Memory B cell (primary cell): ENCODE results near the gene LARGE1.

ENCODE experiments used
- ATAC-seq: fragments of 150-1000 bp; cut with Tn5 transposase; 2 replicates; pipeline ENCODE4 v1.10.0; 2021; ENCODE audit warnings: low read depth, mild to moderate bottlenecking, moderate library complexity
- DNase-seq, 2 donors: peaks; one replicate each; pipeline ENCODE4 v3.0.0; 2022; ENCODE audit warnings: low spot score in 2 of 2
- H3K27ac Mint-ChIP-seq: one replicate; pipeline ENCODE4 v1.8.0; 2022; ENCODE audit warnings: mild to moderate bottlenecking, moderate library complexity, mixed read lengths
- H3K27me3 Mint-ChIP-seq: one replicate; pipeline ENCODE4 v1.8.0; 2022; ENCODE audit warnings: mixed read lengths
- H3K36me3 Mint-ChIP-seq: one replicate; pipeline ENCODE4 v1.8.0; 2022; ENCODE audit warnings: mild to moderate bottlenecking, mixed read lengths
- H3K4me1 Mint-ChIP-seq: one replicate; pipeline ENCODE4 v1.8.0; 2022; ENCODE audit warnings: mixed read lengths
- H3K4me3 Mint-ChIP-seq: one replicate; pipeline ENCODE4 v1.8.0; 2022; ENCODE audit warnings: mild to moderate bottlenecking, moderate library complexity, mixed read lengths
- H3K9me3 Mint-ChIP-seq: one replicate; pipeline ENCODE4 v1.8.0; 2022; ENCODE audit warnings: mixed read lengths

Gene LARGE1

DNA sequence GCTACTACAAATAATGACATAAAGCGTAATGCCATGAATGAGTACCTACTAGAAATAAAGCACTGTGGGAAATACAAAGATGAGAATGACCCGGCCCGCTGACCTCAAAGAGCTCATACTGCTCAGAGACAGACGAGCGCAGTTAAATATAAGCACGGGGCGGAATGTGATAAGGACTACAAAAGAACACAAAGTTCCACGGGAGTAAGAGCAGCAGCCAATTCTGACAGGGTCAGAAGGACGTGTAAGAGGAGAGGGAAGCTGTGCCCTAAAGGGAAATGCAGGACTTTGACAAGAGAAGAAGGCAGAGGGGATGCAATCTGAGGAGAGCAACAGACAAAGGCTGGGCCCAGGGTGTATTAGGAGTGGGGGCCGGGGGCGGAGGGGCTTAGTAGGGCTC is 314.6 kb downstream of the LARGE1 start:
- Mint-ChIP-seq H3K9me3 (peaks cover 4% of the 10 kb centered on the region), H3K27ac (no peak overlapping the region), H3K27me3 (no peaks in the 10 kb centered on the region), H3K36me3 (peaks cover 17% of the 10 kb centered on the region), H3K4me1 (no peaks in the 10 kb centered on the region), H3K4me3 (no peak overlapping the region)
- DNase-seq (no peak), ATAC-seq (no peak)

DNA sequence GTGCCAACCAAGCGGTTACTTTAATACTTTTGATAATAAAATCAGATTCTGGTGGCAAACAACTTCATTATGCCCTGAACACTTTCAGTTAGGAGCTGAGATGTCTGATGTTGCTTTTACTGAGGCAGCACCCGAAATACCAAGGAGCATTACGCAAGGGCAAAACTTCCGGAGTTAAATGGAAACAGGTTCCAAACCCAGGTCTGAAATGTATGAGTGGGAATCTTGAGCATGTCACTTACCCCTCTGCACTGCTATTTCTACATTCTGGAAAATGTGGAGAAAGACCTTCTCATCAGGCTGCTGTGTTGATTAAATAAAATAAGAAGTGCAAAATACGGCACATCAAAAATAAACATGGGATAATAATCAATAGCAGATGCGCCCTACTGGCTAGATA is 315.1 kb downstream of the LARGE1 start:
- no peak overlapping the region for H3K27ac Mint-ChIP-seq
- H3K36me3 Mint-ChIP-seq = peaks cover 20% of the 10 kb centered on the region
- H3K4me3 Mint-ChIP-seq = no peak overlapping the region
- H3K4me1 Mint-ChIP-seq = no peaks in the 10 kb centered on the region
- no peaks in the 10 kb centered on the region for H3K27me3 Mint-ChIP-seq
- ATAC-seq = no peak
- H3K9me3 Mint-ChIP-seq = peaks cover 2% of the 10 kb centered on the region
- no peak for DNase-seq

DNA sequence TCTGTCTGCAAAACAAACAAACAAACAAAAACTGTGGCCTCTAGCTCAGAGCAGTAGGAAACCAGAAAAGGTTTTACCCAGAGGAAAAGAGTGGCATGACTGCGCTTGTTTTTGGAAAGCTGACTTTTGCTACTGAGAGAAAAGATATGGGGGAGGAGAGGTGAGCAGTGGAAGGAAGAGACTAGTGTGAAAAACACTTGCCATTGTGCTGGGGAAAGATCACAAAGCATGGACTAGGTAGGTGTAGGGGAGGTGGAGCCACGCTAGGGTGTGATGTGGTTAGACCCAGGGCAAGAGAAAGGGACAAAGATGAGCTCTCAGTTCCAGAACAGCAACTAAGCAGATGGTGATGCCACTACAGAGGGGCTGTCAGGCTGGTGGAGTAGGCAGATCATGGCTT is 319.2 kb downstream of the LARGE1 start:
- DNase-seq = no peak
- no peak overlapping the region for H3K4me3 Mint-ChIP-seq
- ATAC-seq = no peak
- H3K36me3 Mint-ChIP-seq = peaks cover 18% of the 10 kb centered on the region
- H3K27me3 Mint-ChIP-seq = no peaks in the 10 kb centered on the region
- no peaks in the 10 kb centered on the region for H3K9me3 Mint-ChIP-seq
- H3K4me1 Mint-ChIP-seq = no peaks in the 10 kb centered on the region
- no peak overlapping the region for H3K27ac Mint-ChIP-seq

DNA sequence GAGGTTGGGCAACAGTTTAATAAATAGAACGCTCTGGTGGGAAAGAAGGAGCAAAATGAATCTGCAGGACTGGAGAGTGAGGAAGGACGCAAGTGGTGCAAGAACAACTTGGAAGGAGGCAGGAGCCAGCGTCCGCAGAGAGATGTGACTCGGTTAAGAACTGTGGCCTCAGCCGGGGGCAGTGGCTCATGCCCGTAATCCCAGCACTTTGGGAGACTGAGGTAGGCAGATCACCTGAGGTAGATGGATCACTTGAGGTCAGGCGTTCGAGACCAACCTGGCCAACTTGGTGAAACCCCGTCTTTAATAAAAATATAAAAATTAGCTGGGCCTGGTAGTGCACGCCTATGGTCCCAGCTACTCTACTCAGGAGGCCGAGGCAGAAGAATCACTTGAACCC is 319.7 kb downstream of the LARGE1 start:
- no peak overlapping the region for H3K4me3 Mint-ChIP-seq
- DNase-seq = no peak
- no peak overlapping the region for H3K27ac Mint-ChIP-seq
- no peak for ATAC-seq
- no peaks in the 10 kb centered on the region for H3K9me3 Mint-ChIP-seq
- H3K27me3 Mint-ChIP-seq = no peaks in the 10 kb centered on the region
- no peaks in the 10 kb centered on the region for H3K4me1 Mint-ChIP-seq
- H3K36me3 Mint-ChIP-seq = peaks cover 18% of the 10 kb centered on the region

DNA sequence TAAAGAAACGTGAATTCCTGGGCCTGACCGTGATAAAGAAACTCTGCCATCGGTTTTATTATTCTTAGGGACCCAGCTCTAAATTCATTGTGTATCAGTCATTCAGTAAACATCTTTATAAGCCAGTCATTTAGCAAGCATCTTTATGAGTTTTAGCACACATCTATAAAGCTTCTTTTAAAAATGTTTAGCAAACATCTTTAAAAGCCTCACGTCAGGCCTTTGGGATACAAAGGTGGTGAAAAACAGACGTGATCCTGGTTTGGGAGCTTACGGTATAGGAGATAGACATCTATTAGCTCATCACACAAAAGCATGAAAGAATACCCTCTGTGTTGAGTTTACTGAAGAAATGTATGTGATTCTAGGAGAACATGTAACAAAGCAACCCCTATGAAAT is 320.2 kb downstream of the LARGE1 start:
- H3K27me3 Mint-ChIP-seq = no peaks in the 10 kb centered on the region
- peaks cover 18% of the 10 kb centered on the region for H3K36me3 Mint-ChIP-seq
- no peak for DNase-seq
- H3K4me3 Mint-ChIP-seq = no peak overlapping the region
- no peaks in the 10 kb centered on the region for H3K4me1 Mint-ChIP-seq
- no peak overlapping the region for H3K27ac Mint-ChIP-seq
- no peak for ATAC-seq
- no peaks in the 10 kb centered on the region for H3K9me3 Mint-ChIP-seq

DNA sequence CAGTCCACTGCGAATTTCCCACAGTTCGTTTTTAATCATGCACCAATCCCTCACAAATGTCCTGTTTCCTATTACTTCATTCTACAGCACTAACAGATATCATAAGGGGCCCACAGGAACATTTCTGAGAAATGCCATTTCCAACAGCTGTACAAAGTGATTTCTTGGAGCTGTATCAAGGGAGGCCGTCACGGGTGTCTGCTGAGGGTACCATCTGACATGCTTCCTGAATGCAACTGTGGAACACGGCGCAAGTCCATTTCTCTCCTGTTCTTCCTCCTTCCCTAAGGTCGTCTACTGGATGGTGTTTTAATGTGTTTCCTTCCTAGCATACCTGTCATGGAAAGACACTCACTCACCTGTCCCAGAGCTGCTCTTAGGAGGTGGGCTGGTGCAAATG is 320.7 kb downstream of the LARGE1 start:
- no peak for DNase-seq
- no peak overlapping the region for H3K27ac Mint-ChIP-seq
- no peak for ATAC-seq
- no peaks in the 10 kb centered on the region for H3K9me3 Mint-ChIP-seq
- H3K36me3 Mint-ChIP-seq = peaks cover 18% of the 10 kb centered on the region
- H3K4me3 Mint-ChIP-seq = no peak overlapping the region
- no peaks in the 10 kb centered on the region for H3K4me1 Mint-ChIP-seq
- no peaks in the 10 kb centered on the region for H3K27me3 Mint-ChIP-seq

DNA sequence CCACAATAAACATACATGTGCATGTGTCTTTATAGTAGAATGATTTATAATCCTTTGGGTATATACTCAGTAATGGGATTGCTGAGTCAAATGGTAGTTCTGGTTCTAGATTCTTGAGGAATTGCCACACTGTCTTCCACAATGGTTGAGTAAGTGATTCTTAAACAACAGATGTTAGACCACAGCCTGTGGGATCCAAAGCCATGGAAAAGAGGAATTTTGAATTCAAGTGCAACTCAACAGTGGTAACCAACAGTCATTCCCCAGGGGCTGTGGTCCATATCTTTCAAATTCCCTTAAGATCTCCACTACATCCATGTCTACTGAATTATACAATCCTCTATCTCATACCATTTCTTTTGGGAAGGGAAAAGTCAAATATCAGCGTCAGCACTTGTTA is 321.5 kb downstream of the LARGE1 start:
- ATAC-seq (no peak), DNase-seq (no peak)
- Mint-ChIP-seq H3K36me3 (peaks cover 17% of the 10 kb centered on the region), H3K27ac (no peak overlapping the region), H3K9me3 (no peaks in the 10 kb centered on the region), H3K4me1 (no peaks in the 10 kb centered on the region), H3K4me3 (no peak overlapping the region), H3K27me3 (peaks cover 2% of the 10 kb centered on the region)

DNA sequence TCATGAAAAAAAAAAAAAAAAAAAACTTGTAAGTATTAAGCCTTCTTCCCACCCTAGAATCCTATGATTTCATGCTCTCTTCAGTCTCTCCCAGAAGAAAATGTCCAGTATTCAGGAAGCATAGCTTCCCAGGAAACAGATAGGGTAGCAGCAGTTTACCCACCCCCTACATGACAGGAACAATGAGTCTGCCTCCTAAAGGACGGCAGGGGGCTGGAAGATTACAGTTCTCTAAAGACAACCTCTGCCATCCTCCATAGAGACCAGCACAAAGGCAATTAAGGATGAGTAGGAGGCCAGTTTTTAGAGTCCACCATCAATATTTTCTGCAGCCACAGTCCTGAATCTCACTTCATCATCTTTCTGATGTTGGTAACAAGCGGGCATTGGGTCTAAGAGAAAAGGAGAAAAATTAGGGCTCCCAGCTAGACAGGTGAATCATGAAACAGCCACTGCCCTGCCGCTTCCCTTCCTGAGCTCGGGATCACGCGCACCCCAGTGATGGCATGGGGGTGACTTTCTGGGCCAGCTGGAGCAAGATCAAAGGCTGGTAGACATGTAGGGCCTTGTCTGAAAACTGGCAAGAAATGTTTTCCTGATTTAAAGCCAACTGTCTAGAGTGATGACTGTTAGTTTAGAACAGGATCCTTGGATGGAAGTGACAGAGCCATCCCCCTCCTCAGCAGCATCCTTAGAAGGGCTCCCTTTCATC is 322.8 kb downstream of the LARGE1 start:
- no peaks in the 10 kb centered on the region for H3K9me3 Mint-ChIP-seq
- no peak overlapping the region for H3K27ac Mint-ChIP-seq
- DNase-seq = no peak
- H3K36me3 Mint-ChIP-seq = peaks cover 13% of the 10 kb centered on the region
- ATAC-seq = no peak
- no peak overlapping the region for H3K4me3 Mint-ChIP-seq
- H3K4me1 Mint-ChIP-seq = no peaks in the 10 kb centered on the region
- peaks cover 2% of the 10 kb centered on the region for H3K27me3 Mint-ChIP-seq

DNA sequence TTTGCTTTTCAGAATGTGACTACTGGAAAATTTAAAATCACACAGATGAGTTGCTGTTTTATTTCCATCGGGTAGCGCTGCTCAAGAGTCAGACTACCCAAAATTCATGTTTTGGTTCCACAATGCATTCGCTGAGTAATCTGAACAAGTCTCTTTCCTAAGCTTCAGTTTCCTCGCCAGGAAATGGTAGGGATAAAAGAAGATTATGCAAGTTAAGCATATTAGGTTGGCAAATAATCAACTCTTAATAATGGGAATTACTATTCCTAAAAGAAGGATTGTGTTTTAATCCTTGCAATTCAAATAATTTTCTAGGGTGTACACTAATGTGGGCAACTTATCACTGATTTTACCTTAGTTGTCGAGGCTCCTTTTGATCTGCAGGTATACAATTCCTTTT is 326.5 kb downstream of the LARGE1 start:
- no peaks in the 10 kb centered on the region for H3K4me1 Mint-ChIP-seq
- DNase-seq (no peak), ATAC-seq (no peak)
- no peaks in the 10 kb centered on the region for H3K9me3 Mint-ChIP-seq
- no peak overlapping the region for H3K27ac Mint-ChIP-seq
- H3K4me3 Mint-ChIP-seq = no peak overlapping the region
- H3K27me3 Mint-ChIP-seq = peaks cover 2% of the 10 kb centered on the region
- peaks cover 7% of the 10 kb centered on the region for H3K36me3 Mint-ChIP-seq

DNA sequence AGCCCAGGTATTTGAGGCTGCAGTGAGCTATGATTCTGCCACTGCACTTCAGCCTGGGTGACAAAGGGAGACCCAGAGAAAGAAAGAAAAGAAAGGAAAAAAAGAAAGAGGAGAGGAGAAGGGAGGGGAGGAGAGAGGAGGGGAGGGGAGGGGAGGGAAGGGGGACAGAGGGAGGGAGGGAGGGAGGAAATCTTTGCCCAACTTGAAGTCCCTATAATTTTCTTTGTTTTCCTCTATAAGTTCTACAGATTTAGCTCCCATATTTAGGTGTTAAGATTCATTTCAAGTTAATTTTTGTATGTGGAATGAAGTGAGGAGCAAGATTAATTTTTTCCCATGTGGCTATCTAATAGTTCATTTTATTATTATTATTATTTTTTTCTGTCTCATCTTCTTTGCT is 328.3 kb downstream of the LARGE1 start:
- peaks cover 2% of the 10 kb centered on the region for H3K27me3 Mint-ChIP-seq
- H3K4me1 Mint-ChIP-seq = no peaks in the 10 kb centered on the region
- no peak overlapping the region for H3K4me3 Mint-ChIP-seq
- no peak for ATAC-seq
- peaks cover 4% of the 10 kb centered on the region for H3K36me3 Mint-ChIP-seq
- H3K9me3 Mint-ChIP-seq = no peaks in the 10 kb centered on the region
- H3K27ac Mint-ChIP-seq = no peak overlapping the region
- no peak for DNase-seq

DNA sequence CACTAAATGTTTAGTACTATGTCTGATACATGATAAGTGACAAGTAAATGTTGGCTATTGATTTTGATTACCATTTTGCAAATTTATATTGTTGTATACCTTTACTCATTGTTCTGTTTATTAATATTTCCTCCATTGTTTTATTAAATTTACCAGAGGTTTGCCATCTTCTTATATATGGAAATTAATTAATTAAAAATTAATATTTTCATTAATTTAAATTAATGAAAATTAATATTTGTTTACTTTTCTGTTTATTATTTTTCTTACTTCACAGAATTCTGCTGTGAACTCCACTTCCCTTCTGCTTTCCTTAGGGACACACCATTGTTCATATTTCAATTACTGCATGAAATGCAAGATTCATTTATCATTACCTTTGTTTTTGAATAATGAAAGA is 331.0 kb downstream of the LARGE1 start:
- no peaks in the 10 kb centered on the region for H3K9me3 Mint-ChIP-seq
- peaks cover 2% of the 10 kb centered on the region for H3K36me3 Mint-ChIP-seq
- no peak overlapping the region for H3K4me3 Mint-ChIP-seq
- H3K27ac Mint-ChIP-seq = no peak overlapping the region
- no peaks in the 10 kb centered on the region for H3K4me1 Mint-ChIP-seq
- ATAC-seq (no peak), DNase-seq (no peak)
- peaks cover under 1% of the 10 kb centered on the region for H3K27me3 Mint-ChIP-seq

DNA sequence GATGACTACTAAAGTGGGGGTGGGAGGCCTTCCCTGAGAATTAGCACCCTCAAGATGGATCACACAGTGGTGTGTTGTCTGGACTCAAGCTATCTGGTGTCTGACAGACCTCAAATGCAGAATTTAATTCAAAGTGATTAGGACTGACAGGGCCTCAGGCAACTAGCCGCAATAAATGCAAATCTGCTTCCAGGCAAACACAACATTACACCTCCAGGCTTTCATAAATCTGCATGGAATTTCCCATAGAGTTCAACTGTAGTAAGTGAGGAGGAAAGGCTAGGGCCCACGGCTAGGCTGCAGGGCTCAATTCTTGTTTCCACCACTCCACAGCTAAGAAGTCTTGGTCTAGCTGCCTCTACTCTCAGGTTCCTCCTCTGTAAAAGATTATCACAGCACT is 331.4 kb downstream of the LARGE1 start:
- no peaks in the 10 kb centered on the region for H3K4me1 Mint-ChIP-seq
- H3K4me3 Mint-ChIP-seq = no peak overlapping the region
- peaks cover 1% of the 10 kb centered on the region for H3K36me3 Mint-ChIP-seq
- no peak overlapping the region for H3K27ac Mint-ChIP-seq
- peaks cover under 1% of the 10 kb centered on the region for H3K27me3 Mint-ChIP-seq
- H3K9me3 Mint-ChIP-seq = no peaks in the 10 kb centered on the region
- DNase-seq = no peak
- no peak for ATAC-seq

DNA sequence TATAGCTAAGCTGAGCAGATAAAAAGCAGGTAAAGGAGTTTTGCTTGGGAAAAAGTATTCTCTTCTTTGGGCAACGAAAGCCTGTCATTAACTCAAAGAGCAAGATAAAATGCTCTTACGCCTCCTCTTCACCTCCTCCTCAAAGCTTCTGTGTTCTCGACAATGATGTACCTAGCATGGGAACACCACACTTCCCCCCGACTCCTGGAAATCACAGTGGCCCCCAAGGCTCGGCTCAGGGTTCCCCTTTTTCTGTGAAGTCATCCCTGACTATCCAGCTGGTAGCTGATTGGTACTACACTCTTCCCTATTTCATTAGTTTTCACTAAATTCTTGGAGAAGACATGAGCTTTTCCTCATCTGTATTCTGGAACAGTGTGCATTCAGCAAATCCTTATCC is 336.1 kb downstream of the LARGE1 start:
- Mint-ChIP-seq H3K9me3 (no peaks in the 10 kb centered on the region), H3K27me3 (peaks cover 5% of the 10 kb centered on the region), H3K27ac (no peak overlapping the region), H3K4me1 (peaks cover 5% of the 10 kb centered on the region), H3K4me3 (no peak overlapping the region), H3K36me3 (no peaks in the 10 kb centered on the region)
- DNase-seq (no peak), ATAC-seq (no peak)

DNA sequence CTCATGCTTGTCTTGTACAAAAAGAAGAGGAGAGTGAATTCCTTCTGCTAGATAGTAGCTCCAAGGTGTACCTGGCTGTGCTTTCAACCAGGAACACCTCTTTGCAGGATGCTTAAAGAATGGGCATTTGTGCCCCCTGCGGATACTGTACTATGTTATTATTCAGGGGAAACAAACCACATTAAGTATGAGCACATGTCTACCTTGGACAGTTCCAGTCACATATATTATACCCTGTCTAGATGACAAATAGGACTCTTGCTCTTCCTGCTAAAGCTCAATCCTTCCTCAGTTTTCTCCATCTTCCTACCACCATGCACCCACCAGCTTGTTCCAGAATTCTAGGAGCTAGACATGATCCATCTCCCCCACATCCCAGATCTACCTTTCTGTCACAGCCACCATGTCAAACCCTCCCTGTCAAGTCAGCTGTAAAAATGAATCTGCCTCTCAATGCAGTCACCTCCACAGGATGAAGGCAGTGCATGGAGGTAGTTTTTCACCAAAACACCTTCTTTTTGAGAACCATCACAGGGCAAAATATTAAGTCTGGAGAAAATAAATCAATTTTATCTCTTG is 337.4 kb downstream of the LARGE1 start:
- H3K4me1 Mint-ChIP-seq = peaks cover 15% of the 10 kb centered on the region
- H3K27ac Mint-ChIP-seq = no peak overlapping the region
- no peaks in the 10 kb centered on the region for H3K36me3 Mint-ChIP-seq
- H3K9me3 Mint-ChIP-seq = no peaks in the 10 kb centered on the region
- no peak overlapping the region for H3K4me3 Mint-ChIP-seq
- ATAC-seq (no peak), DNase-seq (no peak)
- H3K27me3 Mint-ChIP-seq = peaks cover 5% of the 10 kb centered on the region

DNA sequence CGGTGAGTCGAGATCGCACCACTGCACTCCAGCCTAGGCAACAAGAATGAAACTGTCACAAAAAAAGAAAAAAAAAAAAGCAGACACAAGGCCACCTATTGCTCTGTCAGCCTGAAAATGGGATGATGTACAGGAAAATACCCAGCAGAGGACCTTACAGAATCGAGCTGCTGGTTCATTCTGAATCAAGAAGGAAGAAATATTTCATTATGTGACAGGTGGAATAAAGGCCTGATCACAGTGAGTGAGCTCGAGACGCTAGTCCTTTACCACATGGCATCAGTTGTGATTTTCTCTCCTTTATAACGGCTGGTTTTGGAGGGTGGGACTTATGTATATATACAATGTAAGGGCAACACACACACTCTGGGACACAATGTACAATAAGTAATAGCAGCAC is 340.0 kb downstream of the LARGE1 start:
- H3K9me3 Mint-ChIP-seq = no peaks in the 10 kb centered on the region
- no peaks in the 10 kb centered on the region for H3K36me3 Mint-ChIP-seq
- no peak overlapping the region for H3K27ac Mint-ChIP-seq
- peaks cover 5% of the 10 kb centered on the region for H3K27me3 Mint-ChIP-seq
- DNase-seq (no peak), ATAC-seq (no peak)
- no peak overlapping the region for H3K4me3 Mint-ChIP-seq
- H3K4me1 Mint-ChIP-seq = peaks cover 40% of the 10 kb centered on the region
